Natural killer cell (primary cell): Measurements from ENCODE around the gene WDR38. TPM values are rescaled to one million over a fixed set of nuclear protein-coding genes. Genes with fewer than 3 reads are reported as not detected.
A peak's percentile ranks its signal among the peaks of the same experiment; 100 is the strongest.

ENCODE experiments used
- ATAC-seq, 3 donors: fragments of 150-1000 bp in 2 of 3; fragments of 200-7000 bp in 1 of 3; cut with Tn5 transposase; 1 replicate in 1 of 3; 2 replicates in 2 of 3; pipeline ENCODE4 v1.10.0; 2021; ENCODE audit warnings: mild to moderate bottlenecking in 2 of 3, moderate library complexity in 2 of 3
- DNase-seq, 2 donors: peaks; one replicate each; pipeline versions ENCODE4 v3.0.0 to v3.0.0-alpha.2; 2013 to 2021; ENCODE audit warnings: mixed read lengths in 1 of 2
- H3K27ac ChIP-seq: one replicate; pipeline ENCODE4 v1.5.1; 2013; ENCODE audit warnings: mild to moderate bottlenecking, low read length
- H3K27me3 ChIP-seq: one replicate; pipeline ENCODE4 v1.6.1; 2013; ENCODE audit warnings: low read length; ENCODE audit not compliant: control insufficient read depth, insufficient read depth
- H3K36me3 ChIP-seq: one replicate; pipeline ENCODE4 v1.6.1; 2013; ENCODE audit warnings: low read length; ENCODE audit not compliant: control insufficient read depth, insufficient read depth
- H3K4me1 ChIP-seq: one replicate; pipeline ENCODE4 v1.6.1; 2013; ENCODE audit warnings: low read length; ENCODE audit not compliant: control insufficient read depth, insufficient read depth
- H3K4me3 ChIP-seq: one replicate; pipeline ENCODE4 v1.5.1; 2013; ENCODE audit warnings: low read length
- H3K9me3 ChIP-seq: one replicate; pipeline ENCODE4 v1.6.1; 2013; ENCODE audit warnings: low read length; ENCODE audit not compliant: control insufficient read depth, insufficient read depth
- H3K27ac Mint-ChIP-seq, 2 donors: one replicate each; pipeline ENCODE4 v1.8.0; 2022; ENCODE audit warnings: mild to moderate bottlenecking in 2 of 2, mixed read lengths in 2 of 2, moderate library complexity in 1 of 2
- H3K27me3 Mint-ChIP-seq, 2 donors: one replicate each; pipeline ENCODE4 v1.8.0; 2022; ENCODE audit warnings: low read depth in 2 of 2, mixed read lengths in 2 of 2
- H3K36me3 Mint-ChIP-seq: one replicate; pipeline ENCODE4 v1.8.0; 2022; ENCODE audit warnings: mixed read lengths
- H3K4me1 Mint-ChIP-seq, 2 donors: one replicate each; pipeline ENCODE4 v1.8.0; 2022; ENCODE audit warnings: mixed read lengths in 2 of 2
- H3K4me3 Mint-ChIP-seq: one replicate; pipeline ENCODE4 v1.8.0; 2022; ENCODE audit warnings: mild to moderate bottlenecking, moderate library complexity, mixed read lengths
- H3K9me3 Mint-ChIP-seq, 2 donors: one replicate each; pipeline ENCODE4 v1.8.0; 2022; ENCODE audit warnings: mixed read lengths in 2 of 2
- WGBS: methylation state at CpG from one replicate; pipeline ENCODE4 v1.1.7; 2013; ENCODE audit warnings: missing lambda C conversion rate; ENCODE audit not compliant: insufficient coverage; 5-methylcytosine and 5-hydroxymethylcytosine counted together
- intact Hi-C: fragments of 100-400 bp; cut with micrococcal nuclease; formaldehyde crosslinking; loops from one replicate; pipeline ENCODE4 v1.14.2; 2022
- total RNA-seq, 4 donors: library from RNA; stranded (reverse); fragments of 120-200 nt in 1 of 4; gene quantifications; one replicate each; pipeline versions ENCODE4 v1.2.3 to v1.2.4, GENCODE V29; 2013 to 2022
- TF ChIP-seq, protein P1 (sequence below): fragments of 200-600 bp; IDR thresholded peaks from one replicate; pipeline ENCODE4 v1.8.0; 2022; ENCODE audit warnings: antibody characterized with exemption

Gene WDR38
- total RNA-seq, 3 donors from 2014 or later (not counting 1 experiment from before 2014, with no cell fraction given), result not detected

GRCh38 chr9:124857533-124858162, 4.4 kb downstream of the WDR38 start:
- DNase-seq (no peak), ATAC-seq (no peak)
- Mint-ChIP-seq H3K4me3 (no peak overlapping the region), H3K27me3 (no peaks in the 10 kb centered on the region), H3K9me3 (no peaks in the 10 kb centered on the region), H3K36me3 (no peaks in the 10 kb centered on the region), H3K27ac (peak overlapping the region in 1 of 2 donors; percentile 31), H3K4me1 (peaks cover 31 to 48% of the 10 kb centered on the region in 2 donors)
- H3K36me3 ChIP-seq, result peaks cover 39% of the 10 kb centered on the region
- H3K27me3 ChIP-seq, result no peaks in the 10 kb centered on the region
- H3K4me1 ChIP-seq, result peaks cover 35% of the 10 kb centered on the region
- H3K4me3 ChIP-seq, result no peak overlapping the region
- intact Hi-C loops, result no loop called here
- TF ChIP-seq, protein P1, sequence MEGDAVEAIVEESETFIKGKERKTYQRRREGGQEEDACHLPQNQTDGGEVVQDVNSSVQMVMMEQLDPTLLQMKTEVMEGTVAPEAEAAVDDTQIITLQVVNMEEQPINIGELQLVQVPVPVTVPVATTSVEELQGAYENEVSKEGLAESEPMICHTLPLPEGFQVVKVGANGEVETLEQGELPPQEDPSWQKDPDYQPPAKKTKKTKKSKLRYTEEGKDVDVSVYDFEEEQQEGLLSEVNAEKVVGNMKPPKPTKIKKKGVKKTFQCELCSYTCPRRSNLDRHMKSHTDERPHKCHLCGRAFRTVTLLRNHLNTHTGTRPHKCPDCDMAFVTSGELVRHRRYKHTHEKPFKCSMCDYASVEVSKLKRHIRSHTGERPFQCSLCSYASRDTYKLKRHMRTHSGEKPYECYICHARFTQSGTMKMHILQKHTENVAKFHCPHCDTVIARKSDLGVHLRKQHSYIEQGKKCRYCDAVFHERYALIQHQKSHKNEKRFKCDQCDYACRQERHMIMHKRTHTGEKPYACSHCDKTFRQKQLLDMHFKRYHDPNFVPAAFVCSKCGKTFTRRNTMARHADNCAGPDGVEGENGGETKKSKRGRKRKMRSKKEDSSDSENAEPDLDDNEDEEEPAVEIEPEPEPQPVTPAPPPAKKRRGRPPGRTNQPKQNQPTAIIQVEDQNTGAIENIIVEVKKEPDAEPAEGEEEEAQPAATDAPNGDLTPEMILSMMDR, result no peak
- H3K27ac ChIP-seq, result no peak overlapping the region
- H3K9me3 ChIP-seq, result no peaks in the 10 kb centered on the region
- 93% methylated on average over 24 of the region's 24 CpGs for WGBS

DNA sequence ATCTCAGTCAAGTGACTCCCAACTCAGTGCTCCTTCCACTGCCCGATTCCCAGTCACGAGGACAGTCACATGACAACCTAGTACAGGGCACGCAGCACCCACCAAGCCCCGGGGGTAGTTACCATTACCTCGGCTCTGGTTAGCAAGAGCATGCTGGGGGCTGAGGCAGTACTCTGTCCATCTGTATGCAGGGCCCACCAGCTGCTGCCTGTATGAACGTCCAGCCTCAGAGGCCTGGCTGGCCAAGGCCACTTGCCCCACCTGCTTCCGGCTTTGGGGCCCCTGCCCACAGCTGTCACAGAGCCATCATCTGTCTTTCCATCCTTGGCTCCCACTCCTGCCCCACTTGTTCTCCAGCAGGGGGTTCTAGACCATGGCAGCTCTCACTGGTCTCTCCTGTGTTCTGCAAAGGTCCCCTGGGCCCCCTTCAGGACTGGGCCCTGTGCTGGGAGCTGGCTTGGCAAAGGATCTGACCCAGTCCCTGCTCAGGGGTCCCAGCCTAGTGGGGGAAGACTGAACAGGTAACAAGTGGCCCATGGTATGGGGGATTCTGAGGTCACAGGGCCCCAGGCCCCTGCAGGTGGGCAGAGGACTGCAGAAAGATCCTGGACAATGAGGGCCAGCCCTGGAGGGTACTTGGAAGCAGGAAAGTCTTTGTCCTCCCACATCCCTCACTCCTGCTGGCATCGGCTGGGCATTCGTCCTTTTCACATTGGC, 5.2 kb downstream of the WDR38 start:
- no peaks in the 10 kb centered on the region for H3K27me3 Mint-ChIP-seq
- peaks cover 27 to 41% of the 10 kb centered on the region in 2 donors for H3K4me1 Mint-ChIP-seq
- Histone ChIP-seq H3K4me3 (no peak overlapping the region), H3K36me3 (peaks cover 39% of the 10 kb centered on the region), H3K9me3 (no peaks in the 10 kb centered on the region), H3K27me3 (no peaks in the 10 kb centered on the region), H3K4me1 (peaks cover 33% of the 10 kb centered on the region), H3K27ac (no peak overlapping the region)
- peak overlapping the region in 1 of 2 donors; percentile 93 for H3K27ac Mint-ChIP-seq
- TF ChIP-seq, protein P1, result no peak
- intact Hi-C loops, result no loop called here
- DNase-seq (no peak), ATAC-seq (no peak)
- H3K4me3 Mint-ChIP-seq, result no peak overlapping the region
- no peaks in the 10 kb centered on the region for H3K9me3 Mint-ChIP-seq
- no peaks in the 10 kb centered on the region for H3K36me3 Mint-ChIP-seq
- WGBS, result 89% methylated on average over 9 of the region's 9 CpGs

DNA sequence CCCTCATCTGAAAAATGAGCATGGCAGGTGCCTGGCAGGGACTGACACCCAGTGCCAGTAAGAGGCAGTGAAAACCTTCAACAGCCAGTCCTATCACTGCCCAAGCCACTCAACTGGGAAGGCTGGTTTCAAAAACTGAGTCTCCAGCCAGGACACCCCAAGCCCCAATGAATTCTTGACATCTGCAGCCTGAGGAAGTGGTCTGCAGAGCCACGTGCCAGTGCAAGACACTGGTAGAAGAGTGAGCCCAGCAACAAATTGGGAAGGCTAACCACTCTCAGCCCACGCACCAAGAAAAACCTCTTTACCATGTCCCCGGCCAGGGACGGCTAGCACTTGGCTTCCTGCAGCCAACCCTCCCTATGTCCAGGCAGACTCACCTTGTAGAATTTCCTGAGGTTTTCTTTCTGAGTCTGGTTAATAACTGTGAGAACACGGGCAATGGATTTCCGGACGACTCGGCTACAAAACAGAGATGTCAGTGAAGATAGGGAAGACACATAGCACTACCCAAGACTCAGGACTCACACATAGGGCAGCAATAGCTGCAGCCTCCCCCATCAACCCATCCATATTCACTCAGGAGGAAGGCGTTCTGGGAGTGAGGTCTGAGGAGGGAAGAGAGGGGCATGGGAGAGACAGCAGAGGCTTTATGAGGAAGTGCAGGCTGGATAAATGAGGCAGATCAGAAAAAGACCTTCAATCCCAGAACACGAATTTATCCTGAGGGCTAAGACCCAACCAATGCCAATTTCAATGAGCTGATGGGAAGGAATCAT, 6.7 kb downstream of the WDR38 start:
- no peaks in the 10 kb centered on the region for H3K36me3 Mint-ChIP-seq
- H3K27ac ChIP-seq, result no peak overlapping the region
- peaks cover 39% of the 10 kb centered on the region for H3K36me3 ChIP-seq
- H3K4me1 ChIP-seq, result peaks cover 29% of the 10 kb centered on the region
- ATAC-seq, result no peak
- intact Hi-C loops, result loop anchor here (10.0 kb wide), 2 partner anchors 285 to 385 kb away; partner anchors contain the start of genes HSPA5 and SCAI
- H3K27me3 Mint-ChIP-seq, result no peaks in the 10 kb centered on the region
- DNase-seq, result peak in 1 of 2 donors; percentile 29
- no peak overlapping the region for H3K4me3 ChIP-seq
- H3K27me3 ChIP-seq, result no peaks in the 10 kb centered on the region
- H3K9me3 Mint-ChIP-seq, result no peaks in the 10 kb centered on the region
- peaks cover 27 to 41% of the 10 kb centered on the region in 2 donors for H3K4me1 Mint-ChIP-seq
- no peaks in the 10 kb centered on the region for H3K9me3 ChIP-seq
- peak overlapping the region; percentile 92 to 93 for H3K27ac Mint-ChIP-seq
- peak overlapping the region; percentile 68 for H3K4me3 Mint-ChIP-seq
- TF ChIP-seq, protein P1, result no peak
- WGBS, result 42% methylated on average over 6 of the region's 10 CpGs
